Coronary artery (tissue), 2 donors: ENCODE data around the gene DAB1.

Source experiments
- DNase-seq: peaks from one replicate; pipeline ENCODE4 v3.0.0-alpha.2; 2017; ENCODE audit warnings: low spot score
- H3K27ac ChIP-seq, 2 donors: fragments of 200-600 bp; sonication (generic); one replicate each; pipeline ENCODE4 v1.5.1; 2016 to 2019
- H3K4me3 ChIP-seq: fragments of 200-600 bp; sonication (generic); 2 replicates; pipeline ENCODE4 v1.5.1; 2016; ENCODE audit warnings: mild to moderate bottlenecking, moderate library complexity
- TF ChIP-seq, protein P1 (sequence below): fragments of 200-600 bp; sonication (generic); IDR thresholded peaks from one replicate; pipeline ENCODE4 v1.5.1; 2019; ENCODE audit warnings: antibody characterized with exemption

The DAB1 gene

DNA sequence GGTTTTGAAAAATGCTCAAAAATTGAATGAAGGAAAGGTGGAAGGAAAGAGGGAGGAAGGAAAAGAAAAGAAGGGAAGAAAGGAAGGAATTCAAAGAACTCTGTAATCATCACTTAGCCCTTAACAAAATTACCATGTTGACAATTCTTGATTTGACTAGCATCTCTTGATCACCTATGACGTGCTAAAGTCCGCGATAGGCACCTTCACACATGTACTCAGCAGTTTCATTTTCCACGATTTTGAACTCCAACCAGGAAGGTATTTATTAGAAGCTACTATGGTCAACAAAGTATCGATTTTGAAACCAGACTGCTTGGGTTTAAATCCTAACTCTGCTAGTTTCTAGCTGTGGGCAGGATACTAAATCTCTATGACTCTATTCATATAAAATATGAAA, 146.9 kb downstream of the DAB1 start:
- Histone ChIP-seq H3K27ac (no peak overlapping the region), H3K4me3 (no peak overlapping the region)
- TF ChIP-seq, protein P1, sequence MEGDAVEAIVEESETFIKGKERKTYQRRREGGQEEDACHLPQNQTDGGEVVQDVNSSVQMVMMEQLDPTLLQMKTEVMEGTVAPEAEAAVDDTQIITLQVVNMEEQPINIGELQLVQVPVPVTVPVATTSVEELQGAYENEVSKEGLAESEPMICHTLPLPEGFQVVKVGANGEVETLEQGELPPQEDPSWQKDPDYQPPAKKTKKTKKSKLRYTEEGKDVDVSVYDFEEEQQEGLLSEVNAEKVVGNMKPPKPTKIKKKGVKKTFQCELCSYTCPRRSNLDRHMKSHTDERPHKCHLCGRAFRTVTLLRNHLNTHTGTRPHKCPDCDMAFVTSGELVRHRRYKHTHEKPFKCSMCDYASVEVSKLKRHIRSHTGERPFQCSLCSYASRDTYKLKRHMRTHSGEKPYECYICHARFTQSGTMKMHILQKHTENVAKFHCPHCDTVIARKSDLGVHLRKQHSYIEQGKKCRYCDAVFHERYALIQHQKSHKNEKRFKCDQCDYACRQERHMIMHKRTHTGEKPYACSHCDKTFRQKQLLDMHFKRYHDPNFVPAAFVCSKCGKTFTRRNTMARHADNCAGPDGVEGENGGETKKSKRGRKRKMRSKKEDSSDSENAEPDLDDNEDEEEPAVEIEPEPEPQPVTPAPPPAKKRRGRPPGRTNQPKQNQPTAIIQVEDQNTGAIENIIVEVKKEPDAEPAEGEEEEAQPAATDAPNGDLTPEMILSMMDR = no peak
- DNase-seq = no peak

DNA sequence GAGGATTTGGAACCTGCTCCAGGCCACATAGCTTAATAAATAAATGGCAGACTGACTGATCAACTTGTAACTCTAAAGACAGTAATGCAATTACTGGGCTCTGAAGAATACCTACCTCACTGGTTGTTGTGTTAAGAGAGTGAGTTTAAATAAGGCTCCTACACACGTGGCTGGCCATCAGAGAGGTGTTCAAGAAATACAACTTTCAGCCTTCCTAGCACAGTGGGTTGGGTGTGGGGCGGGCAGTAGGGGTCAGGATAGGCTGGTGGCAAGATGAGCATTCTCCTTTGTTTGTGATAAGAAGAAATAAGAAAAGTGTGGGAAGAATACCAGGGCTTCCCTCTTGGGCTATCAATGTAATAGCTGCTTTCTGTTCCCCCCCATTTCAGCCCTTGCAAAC, 151.3 kb downstream of the DAB1 start:
- TF ChIP-seq, protein P1 = no peak
- Histone ChIP-seq H3K27ac (no peak overlapping the region), H3K4me3 (no peak overlapping the region)
- DNase-seq = no peak

DNA sequence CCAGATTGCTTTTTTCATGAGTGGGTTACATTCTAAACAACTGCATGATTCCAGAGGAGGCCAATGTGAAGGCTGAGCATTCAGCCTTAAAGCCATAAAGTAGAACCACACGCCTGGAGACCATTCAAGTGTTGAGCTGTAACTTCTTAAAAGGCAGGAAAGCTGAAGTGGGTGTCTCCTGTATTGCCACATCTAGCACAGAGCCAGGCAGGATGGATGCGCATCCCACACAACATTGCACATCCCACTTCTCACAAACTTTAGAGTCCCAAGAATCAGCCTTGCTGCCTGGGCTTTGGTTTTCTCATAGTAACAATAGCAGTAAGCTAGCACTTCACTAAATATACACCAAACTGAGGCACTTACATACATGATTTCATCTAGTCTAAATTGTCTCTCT, 151.7 kb downstream of the DAB1 start:
- H3K4me3 ChIP-seq = no peak overlapping the region
- no peak for DNase-seq
- TF ChIP-seq, protein P1 = no peak
- no peak overlapping the region for H3K27ac ChIP-seq

DNA sequence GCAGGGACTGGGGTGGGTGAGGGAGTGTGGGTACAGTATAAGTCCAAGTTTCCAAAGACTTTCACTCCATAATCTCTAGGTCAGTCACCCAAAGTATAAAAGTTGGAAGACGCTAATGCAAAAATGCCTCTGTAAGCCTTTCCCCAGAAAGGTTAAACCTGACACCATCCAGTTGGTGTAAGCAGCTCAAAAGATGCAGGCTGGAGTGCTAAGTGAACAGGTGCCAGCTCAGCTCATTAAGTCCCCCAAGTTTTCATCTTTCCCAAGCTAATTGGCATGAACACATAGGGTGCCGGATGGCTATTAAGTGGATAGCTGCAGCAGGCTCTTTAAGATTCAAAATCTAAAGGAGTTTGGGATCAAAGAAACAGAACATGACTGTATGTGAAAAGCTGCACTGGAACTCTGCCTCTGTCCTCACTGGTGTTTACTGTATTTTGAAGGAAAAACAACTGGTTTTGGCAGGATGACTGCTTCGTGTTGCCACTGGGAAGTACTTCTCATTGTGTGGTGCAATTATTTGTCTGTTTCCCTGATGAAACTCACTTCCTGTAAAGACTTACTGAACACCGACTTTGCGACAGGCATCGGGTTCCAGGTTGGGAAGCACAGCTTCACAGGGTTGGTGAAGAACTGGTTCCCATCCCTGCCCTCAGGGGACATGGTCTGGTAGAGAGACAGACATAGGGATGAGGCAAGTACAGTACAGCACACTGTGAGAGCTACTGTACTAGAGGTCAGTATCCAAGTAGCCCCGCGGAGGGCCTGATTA, 152.7 kb downstream of the DAB1 start:
- DNase-seq = no peak
- TF ChIP-seq, protein P1 = no peak
- no peak overlapping the region for H3K27ac ChIP-seq
- H3K4me3 ChIP-seq = no peak overlapping the region

DNA sequence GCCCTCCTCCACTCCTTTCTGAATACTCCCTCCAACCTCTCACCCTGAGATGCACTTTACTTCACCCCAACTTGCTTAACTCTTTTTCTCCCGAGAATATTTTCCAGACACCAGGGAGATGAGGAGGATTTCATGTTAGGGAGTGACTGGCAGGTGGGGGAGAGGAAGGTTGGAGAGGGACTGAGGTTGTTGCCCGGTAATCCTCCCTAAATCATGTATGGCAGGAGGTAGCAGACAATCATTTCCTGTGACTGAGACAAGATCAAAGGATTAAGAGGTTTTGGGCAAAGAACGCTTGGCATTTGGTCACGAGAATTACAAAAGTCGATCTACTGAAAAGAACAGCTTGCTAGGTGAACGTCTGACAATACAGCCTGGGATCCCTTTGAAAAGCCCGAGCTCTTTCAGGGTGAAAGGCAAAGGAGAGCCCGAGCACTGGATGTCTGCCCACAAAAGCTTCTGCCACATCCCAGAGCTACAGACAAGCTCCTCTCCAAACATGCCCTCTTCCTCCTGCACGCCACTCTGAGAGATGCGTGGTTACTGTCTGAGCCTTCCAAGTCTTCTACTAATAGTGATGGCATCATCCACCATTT, 154.1 kb downstream of the DAB1 start:
- TF ChIP-seq, protein P1 = no peak
- no peak for DNase-seq
- no peak overlapping the region for H3K4me3 ChIP-seq
- no peak overlapping the region for H3K27ac ChIP-seq

DNA sequence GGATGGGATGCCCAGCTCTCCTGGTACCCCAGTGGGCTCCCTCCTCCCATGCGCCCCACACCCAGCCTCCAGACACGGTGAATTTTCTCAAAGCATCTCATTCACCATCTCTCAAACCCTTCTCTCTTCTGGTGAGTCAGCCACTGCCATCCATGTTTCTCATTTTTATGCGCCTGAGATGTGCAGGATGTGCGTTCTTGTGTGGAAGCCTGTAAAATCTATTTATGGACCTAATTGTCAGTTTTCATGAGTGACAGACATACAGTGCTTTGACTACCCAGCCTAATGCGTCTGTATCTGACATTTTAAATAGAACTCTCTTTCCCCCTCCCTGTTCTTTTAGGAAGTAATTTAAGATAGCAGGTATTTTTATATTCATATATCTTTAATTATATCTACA, 158.8 kb downstream of the DAB1 start:
- H3K27ac ChIP-seq = no peak overlapping the region
- H3K4me3 ChIP-seq = no peak overlapping the region
- no peak for DNase-seq
- TF ChIP-seq, protein P1 = no peak

DNA sequence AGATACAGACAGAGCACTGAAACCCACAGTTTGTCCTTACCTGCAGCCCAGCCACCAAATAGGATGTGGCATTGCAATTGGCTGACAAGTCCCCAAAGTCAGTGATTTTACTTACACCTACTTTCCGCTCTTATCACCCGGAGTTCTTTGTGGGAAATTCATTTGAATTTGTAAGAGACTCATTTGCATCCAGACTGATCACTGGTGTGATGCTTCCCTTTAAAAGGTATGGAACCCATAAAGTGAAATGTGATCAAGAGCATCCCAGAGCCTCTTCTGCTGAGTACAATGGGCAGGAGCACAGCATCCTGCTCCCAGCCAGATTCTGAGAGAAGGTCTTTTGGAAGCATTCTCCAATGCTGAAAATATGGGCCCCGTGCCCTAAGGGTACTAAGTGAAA, 161.4 kb downstream of the DAB1 start:
- DNase-seq = no peak
- no peak overlapping the region for H3K4me3 ChIP-seq
- TF ChIP-seq, protein P1 = no peak
- H3K27ac ChIP-seq = no peak overlapping the region
